Measurements from ENCODE around the gene ZNF280C.

ZNF280C gene

DNA sequence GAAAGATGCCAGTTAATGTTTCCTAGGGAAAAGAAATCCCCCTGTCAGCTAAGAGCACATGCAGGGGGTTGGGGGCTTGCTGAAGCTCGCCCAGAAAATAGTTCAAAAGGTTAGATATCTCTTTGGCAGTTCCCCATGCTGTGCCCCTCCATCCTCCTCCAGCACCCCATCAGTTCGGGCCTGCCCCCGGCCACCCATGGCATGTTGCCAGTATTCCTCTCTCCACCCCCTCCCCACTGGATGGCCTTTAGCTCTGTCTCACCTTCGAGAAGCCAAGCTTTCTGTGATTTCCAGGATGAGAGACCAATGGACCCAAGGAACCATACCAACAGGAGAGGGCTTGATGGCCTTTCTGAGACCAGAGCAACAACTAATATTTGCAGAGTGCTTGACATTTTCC lies 91.8 kb downstream of the ZNF280C start:
- no peak for DNase-seq (ENCODE audit: low read depth)

- DNase-seq (ENCODE audit: low read depth): peak; percentile 27
Observed at GRCh38 chrX:130176354-130176776, 92.3 kb downstream of the ZNF280C start.

DNA sequence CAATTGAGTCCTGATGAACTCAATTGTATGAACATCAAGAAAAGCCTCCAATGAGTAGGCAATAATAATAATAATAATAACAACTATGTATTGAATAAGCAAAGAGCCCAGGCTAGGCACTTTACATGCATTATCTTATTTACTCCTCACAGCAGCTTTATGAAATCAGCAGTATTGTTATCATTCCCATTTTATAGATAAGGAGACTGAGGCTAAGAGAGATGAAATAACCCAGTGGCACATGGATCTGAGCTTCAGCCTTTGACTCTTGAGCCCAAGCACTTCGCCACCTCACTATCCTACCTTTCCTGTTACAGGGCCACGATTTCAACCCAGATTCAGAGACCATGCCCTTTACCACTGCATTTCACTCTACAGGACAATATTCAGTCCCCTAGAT lies 93.8 kb downstream of the ZNF280C start:
- DNase-seq (ENCODE audit: low read depth): no peak

- peak; percentile 92 for DNase-seq (ENCODE audit: low read depth)
Observed at GRCh38 chrX:130174045-130174704, 94.5 kb downstream of the ZNF280C start.

- DNase-seq (ENCODE audit: low read depth): peak; percentile 93
Observed at GRCh38 chrX:130173190-130173895, 95.4 kb downstream of the ZNF280C start.

DNA sequence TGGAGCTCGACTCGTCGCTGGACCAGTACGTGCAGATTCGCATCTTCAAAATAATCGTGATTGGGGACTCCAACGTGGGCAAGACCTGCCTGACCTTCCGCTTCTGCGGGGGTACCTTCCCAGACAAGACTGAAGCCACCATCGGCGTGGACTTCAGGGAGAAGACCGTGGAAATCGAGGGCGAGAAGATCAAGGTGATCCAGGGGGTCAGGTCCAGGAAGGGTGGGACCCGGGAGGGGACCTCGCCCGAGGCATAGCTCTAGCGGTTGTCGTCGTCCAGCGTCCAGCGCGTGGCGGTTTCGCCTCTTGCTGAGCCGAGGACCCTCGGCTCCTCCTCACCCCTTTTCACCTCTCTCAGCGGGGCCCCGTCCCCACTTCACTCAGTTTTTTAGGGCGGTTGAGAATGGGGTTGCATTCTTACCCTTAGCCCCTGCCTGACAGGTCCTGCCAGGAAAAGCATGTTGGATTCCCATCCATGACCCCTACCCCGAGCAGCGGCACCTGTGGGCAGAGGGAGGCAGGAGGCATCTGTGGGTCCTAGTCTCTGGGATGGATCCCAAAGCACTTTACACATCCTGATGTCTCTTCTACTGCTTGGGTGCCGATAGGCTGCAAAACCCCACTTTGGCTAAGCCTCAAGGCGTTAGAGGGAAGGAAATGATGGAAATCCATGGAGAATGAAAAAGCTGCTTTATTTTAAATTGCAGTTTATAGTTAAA lies 96.4 kb downstream of the ZNF280C start:
- no peak for DNase-seq (ENCODE audit: low read depth)

DNA sequence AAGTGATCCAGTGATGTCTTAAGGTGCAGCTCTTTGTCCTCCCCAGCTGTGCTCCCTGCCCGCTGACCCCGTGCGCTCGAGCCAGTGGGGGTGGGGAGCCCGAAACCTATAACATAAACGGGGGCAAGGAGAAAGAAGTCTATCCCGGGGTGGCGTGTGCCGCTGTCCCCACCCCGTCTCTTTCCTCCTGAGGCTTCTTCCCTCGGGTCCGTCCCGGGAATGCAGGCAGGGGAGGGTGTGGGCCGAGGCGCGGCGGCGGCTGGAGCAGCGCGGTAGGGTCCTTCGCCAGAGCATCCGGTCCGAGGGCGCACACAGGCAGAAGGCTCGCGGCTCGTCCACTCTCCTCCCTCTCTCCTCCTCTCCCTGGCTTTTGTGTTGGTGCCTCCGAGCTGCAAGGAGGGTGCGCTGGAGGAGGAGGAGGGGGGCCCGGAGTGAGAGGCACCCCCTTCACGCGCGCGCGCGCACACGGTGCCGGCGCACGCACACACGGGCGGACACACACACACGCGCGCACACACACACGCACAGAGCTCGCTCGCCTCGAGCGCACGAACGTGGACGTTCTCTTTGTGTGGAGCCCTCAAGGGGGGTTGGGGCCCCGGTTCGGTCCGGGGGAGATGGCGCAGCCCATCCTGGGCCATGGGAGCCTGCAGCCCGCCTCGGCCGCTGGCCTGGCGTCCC lies 97.1 kb downstream of the ZNF280C start, which contains the start of gene RAB33A:
Gene RAB33A (plus strand): TSS at position 517 of the 681 bp plus-strand sequence. CDS start 101 bp downstream, at position 618.
- DNase-seq (ENCODE audit: low read depth): peak; percentile 50

DNA sequence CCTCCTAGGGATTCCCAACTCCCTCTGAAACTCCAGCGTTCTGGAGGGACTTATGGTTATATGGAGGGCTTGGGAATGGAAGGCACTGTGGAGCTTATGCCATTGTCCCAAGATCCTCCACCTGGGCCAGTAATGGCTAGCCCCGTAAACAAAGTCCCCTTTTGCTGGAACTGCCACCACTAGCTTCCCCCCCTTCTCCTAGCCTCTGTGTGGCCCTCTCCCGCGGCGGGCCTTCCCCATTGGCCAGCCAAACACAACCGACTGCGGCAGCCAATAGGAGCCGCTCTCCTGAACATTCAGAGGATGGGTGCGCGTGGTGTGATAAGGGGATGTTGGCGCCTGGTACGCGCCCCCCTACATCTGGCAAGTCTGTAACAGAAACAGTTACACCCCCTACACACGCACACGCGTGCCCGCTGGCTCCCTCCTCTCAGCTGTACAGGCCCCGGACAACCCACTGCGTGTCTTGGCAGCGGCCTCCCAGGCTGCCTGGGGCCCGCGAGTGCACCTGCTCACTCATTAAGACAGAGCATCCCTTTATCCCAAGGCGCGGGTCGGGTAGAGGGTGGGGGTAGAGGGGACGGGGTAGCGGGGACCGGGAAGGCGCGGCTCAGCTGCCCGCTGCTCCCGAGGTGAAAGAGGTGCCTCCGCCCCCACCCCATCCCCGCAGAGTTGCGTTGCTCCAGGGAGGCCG lies 97.8 kb downstream of the ZNF280C start:
- DNase-seq (ENCODE audit: low read depth): peak; percentile 44

GRCh38 chrX:130167040-130167439 lies 101.7 kb downstream of the ZNF280C start:
- no peak for DNase-seq (ENCODE audit: low read depth)

- no peak for DNase-seq (ENCODE audit: low read depth)
Observed at GRCh38 chrX:130166503-130166777, 102.3 kb downstream of the ZNF280C start.

GRCh38 chrX:130165703-130166502 lies 102.8 kb downstream of the ZNF280C start, which contains the start of gene AIFM1:
TSS of gene AIFM1 (minus strand) at chrX:130165841. CDS start at chrX:130165656, 185 bp downstream.
- peak; percentile 94 for DNase-seq (ENCODE audit: low read depth)

DNA sequence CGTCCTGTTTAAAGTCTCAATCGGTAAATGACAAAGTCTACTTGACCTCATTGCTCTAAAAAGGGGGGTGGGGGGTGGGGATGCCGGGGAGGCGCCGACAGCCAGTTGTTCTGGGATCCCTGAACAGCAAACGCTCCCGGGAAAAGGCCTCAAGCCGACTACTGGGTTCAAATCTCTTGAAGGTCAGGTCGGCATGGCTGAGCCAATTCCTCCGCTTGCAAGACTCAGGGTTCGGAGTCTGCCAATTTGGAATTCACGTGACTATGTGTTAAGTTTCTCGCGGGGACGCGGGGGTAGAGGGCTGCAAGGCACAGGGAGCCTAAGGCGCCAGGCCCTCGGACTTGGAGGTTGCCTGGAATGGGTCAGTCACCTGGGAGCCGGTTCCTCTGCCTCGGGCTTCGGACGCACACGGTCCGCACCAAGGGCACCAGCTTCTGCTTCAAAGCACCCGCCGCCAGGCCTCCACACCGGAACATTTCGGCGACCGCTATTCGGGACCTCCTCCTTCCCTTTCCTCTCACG lies 103.5 kb downstream of the ZNF280C start:
- DNase-seq (ENCODE audit: low read depth): no peak

- DNase-seq (ENCODE audit: low read depth): no peak
Observed at GRCh38 chrX:130163398-130163797, 105.3 kb downstream of the ZNF280C start.

DNA sequence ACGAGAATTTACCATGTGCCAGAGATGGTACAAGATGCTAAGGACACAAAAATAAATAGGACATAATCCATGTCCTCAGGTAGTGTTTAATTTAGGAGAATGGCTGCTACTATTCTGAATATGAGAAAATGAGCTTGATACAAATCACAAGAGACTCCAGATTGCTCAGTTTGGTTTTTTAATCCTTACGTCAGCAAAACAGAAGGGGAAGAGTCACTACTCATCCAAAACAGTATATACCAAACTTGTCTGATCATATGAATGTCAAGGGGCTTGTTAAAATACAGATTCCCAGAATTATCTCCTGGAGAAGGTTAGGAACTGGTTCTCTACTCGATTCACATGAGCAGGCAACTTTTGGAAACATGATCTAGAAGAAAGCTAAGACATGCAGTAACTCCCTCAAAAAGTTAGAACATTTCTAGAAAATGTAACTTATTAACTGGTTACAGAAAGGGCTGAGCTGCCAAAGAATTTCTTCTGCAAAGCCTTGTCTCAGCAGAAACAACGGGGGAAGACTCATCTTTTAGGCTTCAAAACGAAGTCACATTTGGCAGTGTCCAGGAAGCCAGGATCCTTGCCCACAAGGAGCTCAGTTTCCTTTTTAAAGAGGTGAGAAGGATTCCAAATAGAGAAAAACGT lies 106.5 kb downstream of the ZNF280C start:
- DNase-seq (ENCODE audit: low read depth): no peak

- DNase-seq (ENCODE audit: low read depth): no peak
Observed at GRCh38 chrX:130159776-130160175, 108.9 kb downstream of the ZNF280C start.

DNA sequence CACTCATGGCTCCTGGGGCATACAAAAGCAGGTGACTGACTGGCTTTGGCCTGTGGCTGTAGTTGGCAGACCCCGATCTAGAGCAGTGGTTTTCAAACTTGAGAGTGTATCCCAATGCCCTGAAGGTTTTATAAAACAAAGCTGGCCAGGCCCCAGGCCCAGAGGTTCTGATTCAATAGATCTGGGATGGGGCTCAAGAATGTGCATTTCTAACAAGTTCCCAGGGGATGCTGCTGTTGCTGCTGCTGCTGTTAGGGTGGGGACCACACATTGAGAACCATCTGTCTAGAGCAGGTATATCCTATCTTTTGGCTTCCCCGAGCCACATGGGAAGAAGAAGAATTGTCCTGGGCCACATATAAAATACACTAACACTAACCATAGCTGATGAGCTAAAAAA lies 110.4 kb downstream of the ZNF280C start:
- no peak for DNase-seq (ENCODE audit: low read depth)

- DNase-seq (ENCODE audit: low read depth): no peak
Observed at GRCh38 chrX:130155564-130155963, 113.1 kb downstream of the ZNF280C start.
